ENCODE data around the gene DCC. TPM values are rescaled to one million over a fixed set of nuclear protein-coding genes. Genes with fewer than 3 reads are reported as not detected.

DCC gene
- total and polyA plus RNA-seq, 9 donors = under 0.01 to 0.77 (median 0.30) TPM; not detected in 3

GRCh38 chr18:52442686-52443085 lies 102.7 kb downstream of the DCC start:
- TF ChIP-seq CTCF (IDR thresholded peaks at IDR 0.05) = no peak
- TF ChIP-seq EP300 (IDR thresholded peaks at IDR 0.05) = no peak
- no peak for TF ChIP-seq POLR2A (IDR thresholded peaks at IDR 0.05)
- WGBS, 3 donors = 86 to 92% (median 88%) methylated on average over 2 of the region's 2 CpGs
- H3K4me1 ChIP-seq (ENCODE audit: insufficient read depth) = no peaks in the 10 kb centered on the region
- H3K9me3 ChIP-seq = no peaks in the 10 kb centered on the region
- H3K27me3 ChIP-seq = no peaks in the 10 kb centered on the region
- DNase-seq = no peak
- H3K27ac ChIP-seq = no peak overlapping the region
- no peaks in the 10 kb centered on the region for H3K36me3 ChIP-seq
- intact Hi-C loops (cut with DNase I) = no loop called here
- no peak overlapping the region for H3K4me3 ChIP-seq

- Histone ChIP-seq H3K27me3 (no peaks in the 10 kb centered on the region), H3K27ac (no peak overlapping the region), H3K9me3 (no peaks in the 10 kb centered on the region), H3K4me1 (ENCODE audit: insufficient read depth) (no peaks in the 10 kb centered on the region), H3K36me3 (no peaks in the 10 kb centered on the region), H3K4me3 (no peak overlapping the region)
- intact Hi-C loops (cut with DNase I) = no loop called here
- 34 to 50% (median 36%) methylated on average over 4 of the region's 4 CpGs for WGBS, 3 donors
- TF ChIP-seq EP300 (IDR thresholded peaks at IDR 0.05) (no peak), POLR2A (IDR thresholded peaks at IDR 0.05) (no peak), CTCF (IDR thresholded peaks at IDR 0.05) (no peak)
- DNase-seq = no peak
Measured at GRCh38 chr18:52451256-52451655, 111.3 kb downstream of the DCC start.

GRCh38 chr18:52451851-52452250 lies 111.9 kb downstream of the DCC start:
- Histone ChIP-seq H3K4me3 (no peak overlapping the region), H3K9me3 (no peaks in the 10 kb centered on the region), H3K36me3 (no peaks in the 10 kb centered on the region), H3K27ac (no peak overlapping the region), H3K4me1 (ENCODE audit: insufficient read depth) (no peaks in the 10 kb centered on the region), H3K27me3 (no peaks in the 10 kb centered on the region)
- WGBS, 3 donors = 69 to 78% (median 74%) methylated on average over 1 of the region's 1 CpG
- DNase-seq = no peak
- intact Hi-C loops (cut with DNase I) = no loop called here
- TF ChIP-seq EP300 (IDR thresholded peaks at IDR 0.05) = no peak
- TF ChIP-seq POLR2A (IDR thresholded peaks at IDR 0.05) = no peak
- TF ChIP-seq CTCF (IDR thresholded peaks at IDR 0.05) = no peak

- no peak overlapping the region for H3K27ac ChIP-seq
- H3K36me3 ChIP-seq = no peaks in the 10 kb centered on the region
- H3K4me1 ChIP-seq (ENCODE audit: insufficient read depth) = no peaks in the 10 kb centered on the region
- no peak overlapping the region for H3K4me3 ChIP-seq
- WGBS, 3 donors = 84 to 87% (median 87%) methylated on average over 4 of the region's 4 CpGs
- no peaks in the 10 kb centered on the region for H3K9me3 ChIP-seq
- intact Hi-C loops (cut with DNase I) = no loop called here
- TF ChIP-seq EP300 (IDR thresholded peaks at IDR 0.05) (no peak), POLR2A (IDR thresholded peaks at IDR 0.05) (no peak), CTCF (IDR thresholded peaks at IDR 0.05) (no peak)
- no peak for DNase-seq
- H3K27me3 ChIP-seq = no peaks in the 10 kb centered on the region
Measured at GRCh38 chr18:52452427-52452826, 112.4 kb downstream of the DCC start.

GRCh38 chr18:52459890-52460289 lies 119.9 kb downstream of the DCC start:
- intact Hi-C loops (cut with DNase I) = no loop called here

More at GRCh38 chr18:52459890-52460289, 119.9 kb downstream of the DCC start:
- WGBS, 3 donors = 77 to 89% (median 84%) methylated on average over 1 of the region's 1 CpG
- Histone ChIP-seq H3K9me3 (no peaks in the 10 kb centered on the region), H3K4me3 (no peak overlapping the region), H3K36me3 (no peaks in the 10 kb centered on the region), H3K27ac (no peak overlapping the region), H3K4me1 (ENCODE audit: insufficient read depth) (no peaks in the 10 kb centered on the region), H3K27me3 (no peaks in the 10 kb centered on the region)
- no peak for DNase-seq
- TF ChIP-seq EP300 (IDR thresholded peaks at IDR 0.05) (no peak), CTCF (IDR thresholded peaks at IDR 0.05) (no peak), POLR2A (IDR thresholded peaks at IDR 0.05) (no peak)
